Sigmoid colon (tissue), 7 donors: ENCODE results near the gene SELPLG. TPM values are rescaled to one million over a fixed set of nuclear protein-coding genes. Genes with fewer than 3 reads are reported as not detected.
A peak's percentile ranks its signal among the peaks of the same experiment; 100 is the strongest.

Experiments
- DNase-seq: peaks from one replicate; pipeline ENCODE4 v3.0.0-alpha.2; 2019
- H3K27ac ChIP-seq, 4 donors: fragments of 200-600 bp; sonication (generic); one replicate each; pipeline ENCODE4 v1.5.1; 2016 to 2019; ENCODE audit warnings: mild to moderate bottlenecking in 1 of 4
- H3K27me3 ChIP-seq, 3 donors: fragments of 200-600 bp; sonication (generic); one replicate each; pipeline ENCODE4 v1.5.1; 2019; ENCODE audit warnings: mild to moderate bottlenecking in 1 of 3
- H3K36me3 ChIP-seq, 4 donors: fragments of 200-600 bp; sonication (generic); one replicate each; pipeline ENCODE4 v1.5.1; 2016 to 2019
- H3K4me1 ChIP-seq, 4 donors: fragments of 200-600 bp; sonication (generic); one replicate each; pipeline ENCODE4 v1.5.1; 2017 to 2019
- H3K4me3 ChIP-seq, 4 donors: fragments of 200-600 bp; sonication (generic); one replicate each; pipeline ENCODE4 v1.5.1; 2017 to 2019; ENCODE audit warnings: mild to moderate bottlenecking in 2 of 4, moderate library complexity in 1 of 4
- H3K9me3 ChIP-seq, 4 donors: fragments of 200-600 bp in 3 of 4; sonication (generic) in 3 of 4; one replicate each; pipeline versions ENCODE4 v1.5.1 to v1.6.1; 2013 to 2019
- EP300 ChIP-seq, 4 donors: sonication (generic); formaldehyde crosslinking; IDR thresholded peaks; one replicate each; pipeline ENCODE4 v1.6.1; 2017; ENCODE audit warnings: antibody characterized with exemption in 4 of 4
- POLR2A ChIP-seq, 2 donors: fragments of 450-650 bp; IDR thresholded peaks; one replicate each; pipeline ENCODE4 v1.6.1; 2016; ENCODE audit warnings: antibody characterized with exemption in 2 of 2, mild to moderate bottlenecking in 2 of 2, moderate library complexity in 2 of 2
- POLR2AphosphoS5 ChIP-seq, 4 donors: sonication (generic); formaldehyde crosslinking; IDR thresholded peaks; one replicate each; pipeline ENCODE4 v1.6.1; 2017; ENCODE audit warnings: antibody characterized with exemption in 4 of 4
- WGBS, 2 donors: extraction: QIAGEN DNeasy Blood & Tissue Kit; methylation state at CpG; one replicate each; pipeline ENCODE4 v1.1.7; 2013; 5-methylcytosine and 5-hydroxymethylcytosine counted together
- intact Hi-C: fragments of 100-400 bp; cut with DNase I; formaldehyde crosslinking; loops from one replicate; pipeline ENCODE4 v1.15.1; 2023
- polyA plus RNA-seq, 3 donors: library from polyadenylated mRNA; stranded (reverse); fragments of 200-250 nt; gene quantifications; one replicate each; pipeline ENCODE4 v1.2.3, GENCODE V29; 2013
- total RNA-seq, 4 donors: library from RNA; depleted of rRNA; stranded (reverse); fragments of >200 nt; gene quantifications; one replicate each; pipeline ENCODE4 v1.1.0, GENCODE V29; 2016
- TF ChIP-seq, protein P1 (sequence below), 4 experiments: fragments of 450-650 bp in 3 of 4; fragments of 200-600 bp in 1 of 4; IDR thresholded peaks; one replicate each; pipeline ENCODE4 v1.5.1; 2016 to 2019; ENCODE audit warnings: antibody characterized with exemption in 4 of 4, mild to moderate bottlenecking in 3 of 4, moderate library complexity in 2 of 4
- donor health status: healthy with polysubstance abuse.
- donor health status: Bipolar disorder and iron deficiency.
- donor health status: healthy.

Gene SELPLG
- total and polyA plus RNA-seq, 7 donors: 1.8 to 26.1 (median 6.7) TPM

DNA sequence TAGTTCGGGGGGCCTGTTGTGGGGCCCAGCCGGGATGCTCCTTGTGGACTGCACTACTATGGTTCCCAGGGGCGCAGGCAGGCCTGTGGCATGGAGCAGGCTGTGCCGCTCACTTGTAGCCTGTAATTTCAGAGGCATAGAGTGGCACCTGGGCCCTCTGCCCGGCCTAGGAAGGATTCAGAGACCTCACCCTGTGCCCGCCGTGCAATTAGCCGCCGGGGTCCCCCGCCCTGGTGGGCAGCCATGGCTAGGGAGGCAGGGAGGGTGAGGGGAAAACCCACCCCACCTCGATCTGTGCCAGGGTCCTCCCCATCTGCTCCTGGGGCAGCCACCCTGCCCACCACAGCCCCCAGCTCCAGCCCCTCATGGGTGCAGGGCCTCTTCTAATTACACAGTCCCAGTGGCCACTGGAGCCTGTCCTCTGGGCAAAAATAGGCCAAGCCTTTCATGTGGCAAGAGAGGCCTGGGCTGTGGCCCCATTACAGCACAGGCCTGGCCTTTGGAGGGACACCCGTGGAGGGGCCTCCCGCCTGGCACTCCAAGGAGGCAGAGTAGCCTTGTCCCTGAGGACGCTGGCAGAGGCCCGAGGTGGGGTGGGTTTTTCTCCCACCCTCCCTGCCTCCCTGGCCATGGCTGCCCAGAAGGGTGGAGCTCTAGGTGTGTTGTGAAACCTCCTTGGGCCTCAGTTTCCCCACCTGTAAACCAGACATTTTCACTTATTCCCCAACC lies 30.6 kb downstream of the SELPLG start:
- Histone ChIP-seq H3K27ac (no peak overlapping the region), H3K4me3 (no peak overlapping the region), H3K9me3 (no peaks in the 10 kb centered on the region), H3K36me3 (no peaks in the 10 kb centered on the region), H3K4me1 (no peaks in the 10 kb centered on the region), H3K27me3 (no peaks in the 10 kb centered on the region)
- no peak for DNase-seq
- intact Hi-C loops: no loop called here
- 89 to 91% methylated on average over 15 of the region's 15 CpGs for WGBS, 2 donors
- no peak for TF ChIP-seq POLR2AphosphoS5 (IDR thresholded peaks at IDR 0.05)

DNA sequence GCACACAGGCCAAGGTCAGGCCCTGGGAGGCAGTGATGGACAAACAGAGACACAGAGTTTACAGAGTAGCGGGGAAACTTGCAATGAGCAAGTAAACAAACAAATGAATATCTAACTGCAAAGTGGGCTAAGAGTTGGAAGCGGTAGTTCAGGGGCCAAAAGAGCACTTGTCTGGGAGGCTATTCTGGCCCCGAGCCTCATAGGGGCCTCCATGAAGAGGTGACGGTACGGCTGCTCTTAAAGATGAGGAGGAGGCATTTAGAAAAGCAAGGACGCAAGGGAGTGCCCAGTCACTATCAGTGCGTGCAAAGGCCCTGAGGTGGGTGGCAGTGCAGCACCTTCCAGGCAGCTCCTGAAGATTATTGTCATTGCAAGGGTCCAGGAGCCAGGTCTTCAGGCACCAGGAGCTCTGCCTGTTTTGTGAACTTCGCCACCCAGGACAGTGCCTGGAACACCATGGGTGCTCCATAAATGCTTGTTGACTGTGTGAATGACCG lies 31.4 kb downstream of the SELPLG start:
- no peaks in the 10 kb centered on the region for H3K27me3 ChIP-seq
- no peak overlapping the region for H3K4me3 ChIP-seq
- no peak for TF ChIP-seq EP300 (IDR thresholded peaks at IDR 0.05)
- TF ChIP-seq POLR2A (IDR thresholded peaks at IDR 0.05): no peak
- TF ChIP-seq, protein P1, sequence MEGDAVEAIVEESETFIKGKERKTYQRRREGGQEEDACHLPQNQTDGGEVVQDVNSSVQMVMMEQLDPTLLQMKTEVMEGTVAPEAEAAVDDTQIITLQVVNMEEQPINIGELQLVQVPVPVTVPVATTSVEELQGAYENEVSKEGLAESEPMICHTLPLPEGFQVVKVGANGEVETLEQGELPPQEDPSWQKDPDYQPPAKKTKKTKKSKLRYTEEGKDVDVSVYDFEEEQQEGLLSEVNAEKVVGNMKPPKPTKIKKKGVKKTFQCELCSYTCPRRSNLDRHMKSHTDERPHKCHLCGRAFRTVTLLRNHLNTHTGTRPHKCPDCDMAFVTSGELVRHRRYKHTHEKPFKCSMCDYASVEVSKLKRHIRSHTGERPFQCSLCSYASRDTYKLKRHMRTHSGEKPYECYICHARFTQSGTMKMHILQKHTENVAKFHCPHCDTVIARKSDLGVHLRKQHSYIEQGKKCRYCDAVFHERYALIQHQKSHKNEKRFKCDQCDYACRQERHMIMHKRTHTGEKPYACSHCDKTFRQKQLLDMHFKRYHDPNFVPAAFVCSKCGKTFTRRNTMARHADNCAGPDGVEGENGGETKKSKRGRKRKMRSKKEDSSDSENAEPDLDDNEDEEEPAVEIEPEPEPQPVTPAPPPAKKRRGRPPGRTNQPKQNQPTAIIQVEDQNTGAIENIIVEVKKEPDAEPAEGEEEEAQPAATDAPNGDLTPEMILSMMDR (IDR thresholded peaks at IDR 0.05): no peak
- TF ChIP-seq POLR2AphosphoS5 (IDR thresholded peaks at IDR 0.05): no peak
- 91 to 93% methylated on average over 9 of the region's 9 CpGs for WGBS, 2 donors
- no peaks in the 10 kb centered on the region for H3K9me3 ChIP-seq
- DNase-seq: no peak
- no peak overlapping the region for H3K27ac ChIP-seq
- H3K36me3 ChIP-seq: no peaks in the 10 kb centered on the region
- intact Hi-C loops: no loop called here
- H3K4me1 ChIP-seq: no peaks in the 10 kb centered on the region

DNA sequence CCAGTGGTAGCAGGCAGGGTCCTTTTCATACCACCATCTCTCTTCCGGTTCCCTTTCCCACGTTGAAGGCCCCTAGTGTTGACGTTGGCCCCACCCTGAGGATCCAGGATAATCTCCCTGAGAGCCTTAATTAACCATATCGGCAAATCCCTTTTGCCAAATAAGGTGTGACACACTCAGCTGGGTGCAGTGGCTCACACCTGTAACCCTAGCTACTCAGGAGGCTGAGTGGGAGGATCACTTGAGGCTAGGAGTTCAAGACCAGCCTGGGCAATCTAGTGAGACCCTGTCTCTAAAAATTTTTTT lies 33.0 kb downstream of the SELPLG start:
- Histone ChIP-seq H3K27me3 (no peaks in the 10 kb centered on the region), H3K4me3 (no peak overlapping the region), H3K9me3 (no peaks in the 10 kb centered on the region), H3K4me1 (no peaks in the 10 kb centered on the region), H3K36me3 (no peaks in the 10 kb centered on the region), H3K27ac (no peak overlapping the region)
- intact Hi-C loops: no loop called here
- TF ChIP-seq POLR2AphosphoS5 (IDR thresholded peaks at IDR 0.05): no peak
- TF ChIP-seq POLR2A (IDR thresholded peaks at IDR 0.05): no peak
- no peak for DNase-seq
- 23 to 65% methylated on average over 4 of the region's 4 CpGs for WGBS, 2 donors

DNA sequence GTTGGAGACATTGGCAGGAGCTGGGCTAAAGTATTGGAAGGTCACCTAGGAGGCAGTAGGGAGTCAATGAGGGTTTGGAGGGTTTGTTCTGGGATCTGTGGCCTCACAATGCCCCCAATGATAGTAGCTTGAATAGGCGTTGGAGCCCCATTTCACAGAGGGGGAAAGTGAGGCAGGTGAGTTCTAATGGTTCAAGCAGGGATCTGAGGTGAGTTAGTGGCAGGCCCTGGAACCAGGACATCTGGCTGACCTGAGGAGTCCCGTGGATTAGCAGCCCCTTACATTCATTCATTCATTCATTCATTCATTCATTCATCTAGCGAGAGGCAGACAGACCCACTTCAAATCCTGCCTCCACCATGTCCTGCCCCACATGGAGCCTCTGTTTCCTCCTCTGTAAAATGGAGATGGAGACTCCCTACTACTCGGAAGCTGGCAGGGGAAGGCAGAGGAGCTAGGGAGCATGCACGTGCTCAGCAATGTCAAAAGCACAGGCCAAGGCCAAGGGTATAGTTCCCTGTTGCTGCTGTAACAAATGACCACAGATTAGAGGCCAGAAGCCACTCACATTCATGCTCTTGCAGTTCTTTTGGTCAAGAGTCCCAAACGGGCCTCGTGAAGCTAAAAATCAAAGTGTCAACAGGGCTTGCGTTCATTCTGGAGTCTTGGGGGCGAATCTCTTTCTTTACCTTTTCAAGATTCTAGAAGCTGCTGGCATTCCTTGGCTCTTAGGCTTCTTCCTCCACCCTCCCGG lies 33.6 kb downstream of the SELPLG start:
- no peak for DNase-seq

DNA sequence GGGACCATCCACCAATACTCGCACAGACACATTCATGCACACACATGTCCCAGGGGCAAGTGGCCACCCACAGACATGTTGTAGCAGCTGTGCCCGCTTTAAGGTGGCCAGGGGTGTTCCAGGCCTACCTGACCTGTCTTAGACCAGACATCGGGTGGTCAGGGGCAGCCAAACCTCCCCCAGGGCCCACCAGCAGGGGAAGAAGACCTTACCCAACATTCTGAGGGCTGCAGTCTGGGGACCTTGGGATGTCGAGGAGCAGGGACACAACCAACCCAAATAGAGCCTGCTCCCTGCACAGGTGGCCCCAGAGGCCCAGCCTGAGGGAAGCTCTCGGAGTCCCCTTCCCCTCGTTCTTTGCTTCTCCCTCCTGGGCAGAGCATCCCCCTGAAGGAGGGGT lies 34.2 kb downstream of the SELPLG start:
- no peak for TF ChIP-seq EP300 (IDR thresholded peaks at IDR 0.05)
- no peaks in the 10 kb centered on the region for H3K9me3 ChIP-seq
- DNase-seq: no peak
- no peaks in the 10 kb centered on the region for H3K4me1 ChIP-seq
- WGBS, 2 donors: 66 to 85% methylated on average over 6 of the region's 6 CpGs
- intact Hi-C loops: no loop called here
- no peaks in the 10 kb centered on the region for H3K27me3 ChIP-seq
- H3K4me3 ChIP-seq: no peak overlapping the region
- no peaks in the 10 kb centered on the region for H3K36me3 ChIP-seq
- H3K27ac ChIP-seq: no peak overlapping the region

More for the DNA sequence above, 33.6 kb downstream of the SELPLG start:
- intact Hi-C loops: no loop called here
- H3K36me3 ChIP-seq: no peaks in the 10 kb centered on the region
- H3K27ac ChIP-seq: no peak overlapping the region
- H3K4me3 ChIP-seq: no peak overlapping the region
- no peaks in the 10 kb centered on the region for H3K27me3 ChIP-seq
- WGBS, 2 donors: 63 to 81% methylated on average over 10 of the region's 10 CpGs
- no peak for TF ChIP-seq POLR2A (IDR thresholded peaks at IDR 0.05)
- no peak for TF ChIP-seq EP300 (IDR thresholded peaks at IDR 0.05)
- TF ChIP-seq, protein P1 (IDR thresholded peaks at IDR 0.05): no peak
- TF ChIP-seq POLR2AphosphoS5 (IDR thresholded peaks at IDR 0.05): no peak
- no peaks in the 10 kb centered on the region for H3K9me3 ChIP-seq
- no peaks in the 10 kb centered on the region for H3K4me1 ChIP-seq

DNA sequence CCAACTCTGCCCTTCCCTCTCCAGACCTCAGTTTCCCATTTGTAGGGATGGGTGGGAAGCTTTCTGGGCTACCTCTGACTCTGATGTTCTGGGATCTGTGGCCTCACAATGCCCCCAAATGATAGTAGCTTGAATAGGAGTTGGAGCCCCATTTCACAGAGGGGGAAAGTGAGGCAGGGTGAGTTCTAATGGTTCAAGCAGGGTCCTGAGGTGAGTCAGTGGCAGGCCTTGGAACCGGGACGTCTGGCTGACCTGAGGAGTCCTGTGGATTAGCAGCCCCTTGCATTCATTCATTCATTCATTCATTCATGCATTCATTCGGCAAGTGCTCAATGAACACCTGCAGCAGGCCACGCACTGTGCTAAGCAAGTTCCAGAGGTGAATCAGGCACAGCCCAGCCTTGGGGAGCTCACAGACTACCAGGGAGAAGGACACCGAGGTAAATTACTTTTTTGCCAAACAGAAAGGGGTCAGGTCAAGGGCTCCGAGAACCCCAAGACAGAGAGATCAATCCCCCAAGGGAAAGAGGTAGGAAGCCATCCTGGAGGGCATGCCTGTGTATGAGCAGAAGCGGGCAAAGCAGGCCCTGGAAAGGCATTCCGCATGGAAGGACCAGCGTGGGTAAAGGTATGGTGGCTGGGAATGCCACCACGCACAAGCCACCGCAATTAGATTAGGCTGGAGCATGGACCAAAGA lies 35.0 kb downstream of the SELPLG start:
- Histone ChIP-seq H3K9me3 (no peaks in the 10 kb centered on the region), H3K36me3 (no peaks in the 10 kb centered on the region), H3K27me3 (no peaks in the 10 kb centered on the region), H3K4me1 (no peaks in the 10 kb centered on the region), H3K4me3 (no peak overlapping the region), H3K27ac (peak overlapping the region in 1 of 4 donors; percentile 12)
- WGBS, 2 donors: 80 to 91% methylated on average over 11 of the region's 11 CpGs
- TF ChIP-seq EP300 (IDR thresholded peaks at IDR 0.05): no peak
- TF ChIP-seq POLR2AphosphoS5 (IDR thresholded peaks at IDR 0.05): no peak
- TF ChIP-seq, protein P1 (IDR thresholded peaks at IDR 0.05): no peak
- TF ChIP-seq POLR2A (IDR thresholded peaks at IDR 0.05): no peak
- DNase-seq: no peak
- intact Hi-C loops: no loop called here
